Mucosa of descending colon (tissue), 3 donors: ENCODE results near the gene MXI1. TPM values are rescaled to one million over a fixed set of nuclear protein-coding genes. Genes with fewer than 3 reads are reported as not detected.
"Not testable (repeated sequence)": the region's sequence is repeated elsewhere in the genome, so short reads cannot be mapped to it uniquely, and the experiment has no call there.

Experiments
- ATAC-seq: fragments of 200-7000 bp; cut with Tn5 transposase; one replicate; pipeline ENCODE4 v1.9.1; 2020; ENCODE audit warnings: mild to moderate bottlenecking, moderate library complexity
- DNase-seq, 3 donors: peaks; one replicate each; pipeline ENCODE4 v3.0.0-alpha.2; 2020
- H3K36me3 ChIP-seq: fragments of 200-600 bp; one replicate; pipeline ENCODE4 v1.8.0; 2021; ENCODE audit warnings: low read depth, mild to moderate bottlenecking
- H3K4me1 ChIP-seq: fragments of 200-600 bp; one replicate; pipeline ENCODE4 v1.8.0; 2021; ENCODE audit warnings: low read depth, mild to moderate bottlenecking
- H3K4me3 ChIP-seq: fragments of 200-600 bp; one replicate; pipeline ENCODE4 v1.8.0; 2021; ENCODE audit warnings: mild to moderate bottlenecking
- H3K9me3 ChIP-seq: fragments of 200-600 bp; one replicate; pipeline ENCODE4 v1.8.0; 2021; ENCODE audit warnings: mild to moderate bottlenecking
- intact Hi-C, 2 donors: fragments of 100-400 bp; cut with DNase I in 1 of 2; cut with micrococcal nuclease in 1 of 2; formaldehyde crosslinking; loops; one replicate each; pipeline versions ENCODE4 v1.11.0 to v1.11.1; 2022; cut with DNase I, micrococcal nuclease
- total RNA-seq, 3 donors: library from RNA; stranded (reverse); fragmentation: NEBNext Ultra II Directional in 2 of 3; extraction: Animal tissue kit (Norgen Biotek cat#: 25700) in 2 of 3; gene quantifications; one replicate each; pipeline versions ENCODE4 v1.2.1 to v1.2.4, GENCODE V29; 2021 to 2023
- TF ChIP-seq, protein P1 (sequence below): fragments of 200-600 bp; IDR thresholded peaks from one replicate; pipeline ENCODE4 v1.8.0; 2022; ENCODE audit warnings: antibody characterized with exemption, mild to moderate bottlenecking
- donor health status: DM: no; HTN: no; CAD: no; lungs with moderate emphysema.
- donor health status: DM: no; HTN: no; CAD: no.
- donor health status: DM: no; HTN: yes; CAD: no.

Gene MXI1
- total RNA-seq, 3 donors from 2014 or later, result 112 to 144 (median 139) TPM

DNA sequence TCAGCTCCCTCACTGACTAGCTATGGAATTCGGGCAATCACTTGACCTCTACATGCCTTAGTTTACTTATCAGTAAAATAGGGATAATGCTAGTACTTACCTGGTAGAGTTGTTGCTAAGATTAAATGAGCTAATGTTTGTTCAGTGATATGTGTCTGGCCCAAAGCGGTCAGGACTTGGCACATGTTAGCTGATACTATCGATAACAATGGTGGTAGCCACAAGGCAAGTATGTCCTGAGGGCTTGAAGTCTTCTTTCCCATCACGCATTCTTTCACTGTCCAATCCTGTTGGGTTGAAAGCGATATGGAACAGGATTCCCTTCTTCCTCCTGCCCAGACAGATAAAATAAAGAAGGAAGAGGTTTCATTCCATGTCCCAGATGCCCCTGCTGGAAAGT is 25.5 kb upstream of the MXI1 start:
- Histone ChIP-seq H3K9me3 (no peaks in the 10 kb centered on the region), H3K36me3 (no peaks in the 10 kb centered on the region), H3K4me3 (no peak overlapping the region), H3K4me1 (peaks cover 6% of the 10 kb centered on the region)
- ATAC-seq (no peak), DNase-seq (no peak)
- intact Hi-C loops, result no loop called here
- TF ChIP-seq, protein P1, sequence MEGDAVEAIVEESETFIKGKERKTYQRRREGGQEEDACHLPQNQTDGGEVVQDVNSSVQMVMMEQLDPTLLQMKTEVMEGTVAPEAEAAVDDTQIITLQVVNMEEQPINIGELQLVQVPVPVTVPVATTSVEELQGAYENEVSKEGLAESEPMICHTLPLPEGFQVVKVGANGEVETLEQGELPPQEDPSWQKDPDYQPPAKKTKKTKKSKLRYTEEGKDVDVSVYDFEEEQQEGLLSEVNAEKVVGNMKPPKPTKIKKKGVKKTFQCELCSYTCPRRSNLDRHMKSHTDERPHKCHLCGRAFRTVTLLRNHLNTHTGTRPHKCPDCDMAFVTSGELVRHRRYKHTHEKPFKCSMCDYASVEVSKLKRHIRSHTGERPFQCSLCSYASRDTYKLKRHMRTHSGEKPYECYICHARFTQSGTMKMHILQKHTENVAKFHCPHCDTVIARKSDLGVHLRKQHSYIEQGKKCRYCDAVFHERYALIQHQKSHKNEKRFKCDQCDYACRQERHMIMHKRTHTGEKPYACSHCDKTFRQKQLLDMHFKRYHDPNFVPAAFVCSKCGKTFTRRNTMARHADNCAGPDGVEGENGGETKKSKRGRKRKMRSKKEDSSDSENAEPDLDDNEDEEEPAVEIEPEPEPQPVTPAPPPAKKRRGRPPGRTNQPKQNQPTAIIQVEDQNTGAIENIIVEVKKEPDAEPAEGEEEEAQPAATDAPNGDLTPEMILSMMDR, result no peak

DNA sequence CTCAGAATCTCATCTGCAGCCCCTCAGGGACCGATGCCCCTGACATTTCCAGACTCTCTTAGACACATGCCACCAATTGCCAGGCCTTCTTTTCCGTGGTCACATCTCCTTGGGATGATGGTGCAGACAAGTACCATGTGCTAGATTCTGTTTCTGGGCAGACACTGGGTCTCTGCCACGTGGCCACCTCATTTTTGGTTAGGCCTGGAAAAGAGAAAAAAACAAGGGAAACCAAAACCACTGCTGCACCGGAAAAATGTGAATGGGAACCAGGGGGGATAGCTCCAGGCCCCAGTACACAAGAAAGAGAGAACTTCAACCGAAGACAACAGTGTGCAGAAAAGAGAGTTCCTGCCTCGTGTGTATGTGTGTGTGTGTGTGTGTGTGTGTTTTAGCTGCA is 23.0 kb upstream of the MXI1 start:
- H3K9me3 ChIP-seq, result no peaks in the 10 kb centered on the region
- TF ChIP-seq, protein P1, result no peak
- peaks cover 6% of the 10 kb centered on the region for H3K4me1 ChIP-seq
- DNase-seq, result no peak
- intact Hi-C loops, result no loop called here
- no peak overlapping the region for H3K4me3 ChIP-seq
- ATAC-seq, result no peak
- H3K36me3 ChIP-seq, result no peaks in the 10 kb centered on the region

DNA sequence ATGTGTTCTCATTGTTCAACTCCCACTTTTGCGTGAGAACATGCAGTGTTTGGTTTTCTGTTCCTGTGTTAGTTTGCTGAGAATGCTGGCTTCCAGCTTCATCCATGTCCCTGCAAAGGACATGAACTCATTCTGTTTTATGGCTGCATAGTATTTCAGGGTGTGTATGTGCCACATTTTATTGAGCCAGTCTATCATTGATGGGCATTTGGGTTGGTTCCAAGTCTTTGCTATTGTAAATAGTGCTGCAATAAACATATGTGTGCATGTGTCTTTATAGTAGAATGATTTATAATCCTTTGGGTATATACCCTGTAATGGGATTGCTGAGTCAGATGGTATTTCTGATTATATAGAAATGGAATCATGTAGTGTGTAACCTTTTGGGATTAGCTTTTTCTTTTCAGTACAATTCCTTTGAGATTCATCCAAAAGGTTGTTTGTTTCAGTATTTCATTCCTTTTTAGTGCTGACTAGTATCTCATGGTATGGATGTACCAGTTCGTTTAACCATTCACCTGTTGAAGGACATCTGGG is 21.7 kb upstream of the MXI1 start:
- H3K4me3 ChIP-seq, H3K4me1 ChIP-seq, H3K9me3 ChIP-seq, intact Hi-C loops, H3K36me3 ChIP-seq: not testable (repeated sequence)
- ATAC-seq, result peak; percentile 70
- DNase-seq, result peak in 1 of 3 donors; percentile 75

DNA sequence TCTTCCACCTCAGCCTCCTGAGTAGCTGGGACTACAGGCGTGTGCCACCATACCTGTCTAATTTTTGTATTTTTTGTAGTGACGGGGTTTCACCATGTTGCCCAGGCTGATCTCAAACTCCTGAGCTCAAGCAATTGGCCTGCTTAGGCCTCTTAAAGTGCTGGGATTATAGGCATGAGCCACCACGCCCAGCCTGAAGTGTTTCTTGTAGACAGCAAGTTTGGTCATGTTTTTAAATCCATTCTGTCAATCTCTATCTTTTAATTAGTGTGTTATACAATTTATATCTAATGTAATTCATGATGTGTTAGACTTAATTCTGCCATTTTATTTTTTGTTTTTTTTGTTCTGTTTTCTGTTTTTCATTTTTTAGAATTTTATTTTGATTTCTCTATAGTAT is 17.2 kb upstream of the MXI1 start:
- TF ChIP-seq, protein P1, result no peak
- intact Hi-C loops, result loop anchor here in 1 of 2 donors (10.0 kb wide), 1 partner anchor 45 kb away; no protein-coding TSS in a partner anchor

DNA sequence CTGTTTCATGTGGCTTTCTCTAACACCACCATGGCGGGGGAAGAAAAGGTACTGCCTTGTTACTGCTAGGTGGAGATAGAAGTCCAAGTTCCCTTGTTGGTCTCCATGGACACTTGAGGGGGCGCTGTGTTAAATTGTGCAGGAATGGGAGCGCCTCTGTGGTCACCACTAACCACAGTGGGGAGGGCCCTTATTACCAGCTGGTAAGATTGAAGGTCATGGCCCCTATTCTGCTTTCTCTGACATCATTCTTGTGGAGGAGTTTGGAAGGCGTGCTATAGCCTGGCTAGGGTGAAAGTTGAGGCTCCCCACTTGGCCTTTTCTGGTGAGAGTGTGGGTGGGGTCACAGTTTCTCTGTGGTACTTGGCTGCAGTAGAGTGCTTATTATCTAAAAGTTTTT is 14.9 kb upstream of the MXI1 start:
- Histone ChIP-seq H3K4me3 (no peak overlapping the region), H3K36me3 (no peaks in the 10 kb centered on the region), H3K4me1 (no peaks in the 10 kb centered on the region), H3K9me3 (no peaks in the 10 kb centered on the region)
- DNase-seq, result no peak
- TF ChIP-seq, protein P1, result no peak
- ATAC-seq, result no peak
- intact Hi-C loops, result loop anchor here in 1 of 2 donors (10.0 kb wide), 1 partner anchor 48 kb away; no protein-coding TSS in a partner anchor

More for the DNA sequence above, 17.2 kb upstream of the MXI1 start:
- DNase-seq (no peak), ATAC-seq (no peak)
- H3K9me3 ChIP-seq, result no peaks in the 10 kb centered on the region
- H3K4me3 ChIP-seq, result no peak overlapping the region
- no peaks in the 10 kb centered on the region for H3K36me3 ChIP-seq
- peaks cover 6% of the 10 kb centered on the region for H3K4me1 ChIP-seq

DNA sequence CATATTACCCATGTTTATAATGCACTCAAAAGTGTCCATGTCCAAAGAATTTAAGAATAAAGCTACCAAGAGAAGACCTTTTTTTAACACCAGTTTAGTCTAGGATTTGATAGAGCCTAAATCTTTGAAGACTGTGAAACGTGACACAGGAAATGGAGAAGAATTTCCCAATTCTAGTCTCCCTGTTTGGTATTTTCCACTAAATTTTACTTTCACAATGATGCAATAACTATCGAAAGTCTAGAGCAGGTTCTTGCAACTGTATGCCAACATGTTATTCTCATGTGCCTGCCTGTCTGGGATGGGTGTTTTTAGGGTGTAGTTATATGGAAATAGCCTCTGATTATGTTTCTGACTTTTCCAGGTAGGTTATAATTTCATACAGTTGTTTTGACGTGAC is 6.9 kb upstream of the MXI1 start:
- TF ChIP-seq, protein P1, result no peak
- DNase-seq (no peak), ATAC-seq (no peak)
- Histone ChIP-seq H3K4me3 (no peak overlapping the region), H3K36me3 (no peaks in the 10 kb centered on the region), H3K4me1 (peaks cover 15% of the 10 kb centered on the region), H3K9me3 (no peaks in the 10 kb centered on the region)
- intact Hi-C loops, result no loop called here

DNA sequence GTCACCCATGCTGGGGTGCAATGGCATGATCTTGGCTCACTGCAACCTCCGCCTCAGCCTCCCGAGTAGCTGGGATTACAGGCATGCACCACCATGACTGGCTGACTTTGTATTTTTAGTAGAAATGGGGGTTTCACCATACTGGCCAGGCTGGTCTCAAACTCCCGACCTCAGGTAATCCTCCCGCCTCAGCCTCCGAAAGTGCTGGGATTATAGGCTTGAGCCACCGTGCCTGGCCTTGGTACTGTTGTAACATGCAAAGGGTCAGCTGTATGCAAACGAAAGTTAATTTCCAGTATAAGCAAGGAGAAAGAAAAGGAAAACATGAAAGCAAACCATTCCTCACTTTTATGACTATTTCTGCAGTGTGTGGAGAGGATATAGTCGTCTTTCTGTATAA is 6.4 kb upstream of the MXI1 start:
- intact Hi-C loops, H3K36me3 ChIP-seq, DNase-seq, H3K4me3 ChIP-seq, ATAC-seq, H3K9me3 ChIP-seq: not testable (repeated sequence)
- peaks cover 15% of the 10 kb centered on the region for H3K4me1 ChIP-seq
